Activated T-helper 1 cell treated with Interleukin-2 at 50 U/mL for 16 hours (primary cell): Measurements from ENCODE around the gene ZBTB7C.
A peak's percentile ranks its signal among the peaks of the same experiment; 100 is the strongest.

Experiments used
- DNase-seq: peaks from one replicate; pipeline ENCODE4 v3.0.0-alpha.2; 2020; ENCODE audit warnings: low read depth

The ZBTB7C gene

DNA sequence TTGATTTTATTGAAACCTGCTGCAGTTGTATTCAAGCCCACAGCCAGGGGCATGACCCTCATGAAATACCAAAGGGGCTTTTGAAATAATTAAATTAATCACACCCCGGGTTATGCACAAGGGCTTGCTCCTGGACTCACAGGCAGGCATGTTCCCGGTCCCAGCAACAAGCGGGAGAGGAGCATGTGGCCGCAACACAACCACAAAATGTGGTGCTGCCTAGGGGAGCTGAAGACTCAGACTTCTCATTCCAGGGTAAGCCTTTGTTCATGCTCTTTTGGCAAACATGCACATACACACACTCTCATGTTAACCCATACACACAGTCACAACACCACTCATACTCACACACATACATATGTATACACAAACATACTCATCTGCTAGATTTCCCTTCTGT is 245.1 kb downstream of the ZBTB7C start:
- no peak for DNase-seq

DNA sequence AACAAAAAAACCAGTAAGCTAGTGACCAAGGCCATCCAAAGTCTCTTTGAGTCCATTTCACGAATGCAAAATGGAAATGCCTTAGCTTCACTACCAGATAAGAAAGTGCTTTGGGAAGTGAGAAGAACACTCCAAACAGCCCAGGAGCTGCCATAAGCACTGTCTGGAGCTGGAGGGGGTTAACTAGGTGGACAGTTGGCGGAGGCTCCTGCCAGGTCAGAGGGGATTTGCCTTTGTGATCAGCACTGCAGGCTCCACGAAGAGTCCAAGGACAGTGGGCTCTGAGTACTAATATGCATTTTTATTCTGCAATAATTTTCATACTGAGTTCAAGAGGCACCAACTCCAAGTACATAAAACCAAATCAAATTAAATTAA is 245.5 kb downstream of the ZBTB7C start:
- no peak for DNase-seq

GRCh38 chr18:48162956-48163737 is 246.0 kb downstream of the ZBTB7C start:
- no peak for DNase-seq

DNA sequence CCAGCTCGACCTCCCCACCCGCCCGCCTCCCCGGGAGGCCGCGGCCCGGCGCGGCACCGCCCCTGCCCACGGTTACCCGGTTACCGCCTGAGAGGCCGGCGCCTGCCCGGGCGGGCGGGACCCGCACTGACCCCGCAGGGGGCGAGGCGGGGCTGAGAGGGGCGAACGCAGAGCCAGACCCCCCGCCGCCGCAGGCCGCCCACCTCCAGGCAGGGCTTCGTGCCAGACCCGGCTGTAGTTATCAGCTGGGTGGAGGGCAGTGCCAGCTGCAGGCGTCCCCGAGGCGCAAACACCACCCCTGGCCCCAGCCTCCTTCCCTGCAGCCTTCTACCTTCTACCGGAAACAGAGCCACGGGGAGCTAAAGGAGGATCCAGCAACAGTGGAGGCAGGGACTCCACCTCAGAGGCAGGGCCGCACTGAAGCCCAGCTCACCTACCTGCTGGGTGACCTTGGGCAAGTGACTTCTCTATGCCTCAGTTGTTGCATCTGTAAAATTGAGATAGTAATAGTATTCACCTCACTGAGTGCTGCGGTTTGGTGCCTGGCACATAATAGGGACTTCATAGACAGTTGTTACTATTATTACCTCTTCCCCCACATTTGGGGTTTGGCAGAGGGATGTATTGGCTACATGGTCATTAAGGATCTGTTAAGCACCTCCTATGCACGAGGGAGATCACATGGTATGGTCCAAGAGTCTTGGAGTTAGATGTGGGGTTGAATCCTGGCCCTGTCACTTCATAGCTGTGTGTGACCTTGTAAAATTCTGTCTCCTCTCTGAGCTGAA is 247.1 kb downstream of the ZBTB7C start:
- DNase-seq = no peak

DNA sequence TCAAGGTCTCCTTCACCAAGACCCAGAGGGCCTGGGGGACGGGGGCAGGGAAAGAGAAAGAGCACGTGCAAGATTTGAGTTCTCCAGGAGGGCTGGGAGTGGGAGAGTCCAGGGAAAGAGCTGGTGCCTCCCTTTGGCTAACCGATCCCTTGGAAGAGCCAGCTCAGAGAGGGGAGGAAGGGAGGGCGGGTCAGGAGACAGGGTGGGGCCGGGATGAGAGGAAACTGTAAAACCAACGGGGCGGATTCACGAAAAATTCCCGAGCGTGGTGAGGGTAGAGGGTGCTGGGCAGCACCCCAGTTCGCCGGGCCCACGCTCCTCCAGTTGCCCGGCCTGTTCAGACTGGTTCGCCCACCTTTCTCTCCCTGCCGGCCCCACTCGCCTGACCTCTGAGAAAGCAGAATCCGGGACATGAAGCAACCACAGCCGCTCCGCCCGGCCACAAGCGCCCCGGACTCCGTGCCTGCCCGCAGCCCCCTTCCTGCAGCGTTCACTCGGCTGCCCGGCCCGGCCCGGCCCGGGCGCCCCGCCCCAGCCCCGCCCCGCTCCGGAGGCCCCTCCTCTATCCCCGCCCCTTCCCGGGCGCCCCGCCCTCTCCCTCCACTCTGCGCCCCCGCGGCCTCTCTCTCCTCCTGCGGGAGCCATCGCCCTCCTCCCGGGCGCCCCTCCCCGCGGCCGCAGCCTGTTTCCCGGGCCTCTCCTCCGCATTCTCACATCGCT is 247.8 kb downstream of the ZBTB7C start:
- peak; percentile 50 for DNase-seq

GRCh38 chr18:48160622-48161021 is 248.6 kb downstream of the ZBTB7C start:
- no peak for DNase-seq

GRCh38 chr18:48159816-48160215 is 249.4 kb downstream of the ZBTB7C start:
- DNase-seq = no peak

DNA sequence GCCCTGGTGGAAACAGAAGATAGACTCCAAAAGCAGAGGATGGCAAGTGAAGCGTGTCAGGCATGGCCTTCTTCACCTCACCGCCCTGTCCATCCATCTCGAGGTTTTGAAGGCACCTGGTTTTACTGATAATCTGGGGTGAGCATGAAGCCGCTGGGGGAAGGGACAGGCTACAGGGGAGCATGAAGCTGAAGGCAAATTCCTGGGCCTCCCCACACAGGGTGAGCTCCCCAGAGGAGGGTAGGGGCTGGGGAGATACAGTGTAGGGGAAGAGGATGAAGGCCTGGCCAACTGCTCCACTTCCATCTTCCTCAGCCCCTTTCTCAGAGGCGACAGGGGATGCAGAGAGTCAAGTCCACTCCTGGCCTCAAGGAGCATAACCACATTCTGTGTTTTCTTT is 250.5 kb downstream of the ZBTB7C start:
- no peak for DNase-seq

DNA sequence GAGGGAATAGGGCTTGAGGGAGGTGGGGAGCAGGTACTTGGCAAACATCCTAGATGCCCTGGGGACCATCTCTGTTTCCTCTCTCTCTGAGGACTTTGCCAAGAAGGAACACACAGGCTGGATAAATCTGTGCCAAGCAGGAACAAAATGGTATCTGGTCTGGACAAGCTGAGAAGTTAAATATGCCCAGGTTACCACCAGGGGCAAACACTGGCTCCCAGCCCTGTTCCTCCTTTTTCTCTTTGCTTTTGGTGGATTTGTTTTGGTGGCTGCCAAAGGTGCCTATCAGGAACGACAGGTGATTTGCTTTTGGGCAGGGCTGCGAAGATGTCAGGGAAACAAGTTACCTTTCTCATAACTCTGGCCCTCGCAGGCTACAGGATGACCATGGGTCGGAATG is 251.2 kb downstream of the ZBTB7C start:
- no peak for DNase-seq

GRCh38 chr18:48155856-48156255 is 253.3 kb downstream of the ZBTB7C start:
- DNase-seq = no peak

GRCh38 chr18:48154828-48155227 is 254.4 kb downstream of the ZBTB7C start:
- no peak for DNase-seq

GRCh38 chr18:48153613-48154481 is 255.3 kb downstream of the ZBTB7C start:
- no peak for DNase-seq

GRCh38 chr18:48152549-48152948 is 256.6 kb downstream of the ZBTB7C start:
- DNase-seq = no peak

- DNase-seq = no peak
Measured at GRCh38 chr18:48151421-48152065, 257.6 kb downstream of the ZBTB7C start.

- no peak for DNase-seq
Measured at GRCh38 chr18:48149020-48149685, 260.0 kb downstream of the ZBTB7C start.

GRCh38 chr18:48142994-48143393 is 266.2 kb downstream of the ZBTB7C start:
- DNase-seq = no peak

- no peak for DNase-seq
Measured at GRCh38 chr18:48142353-48142752, 266.8 kb downstream of the ZBTB7C start.

DNA sequence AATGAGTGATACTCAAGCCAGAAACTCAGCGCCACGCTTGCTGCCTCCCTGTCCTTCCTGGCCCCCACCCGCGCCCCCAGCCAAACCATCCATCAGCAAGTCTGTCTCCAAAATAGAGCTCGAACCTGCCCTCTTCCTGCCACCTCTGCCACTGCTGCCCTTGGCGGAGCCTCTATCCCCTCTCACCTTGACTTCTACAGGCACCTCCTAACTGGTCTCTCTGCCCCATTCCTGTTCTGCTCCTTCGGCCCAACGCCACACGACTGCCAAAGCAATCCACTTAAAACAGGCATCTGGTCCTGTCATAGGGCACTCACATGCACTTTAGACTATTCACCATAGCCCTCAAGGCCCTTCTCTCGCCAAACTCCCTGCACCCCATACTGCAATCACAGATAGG is 268.5 kb downstream of the ZBTB7C start:
- no peak for DNase-seq

- no peak for DNase-seq
Measured at GRCh38 chr18:48139431-48140347, 269.5 kb downstream of the ZBTB7C start.
